HG02798 (cell line): Measurements from ENCODE around the gene ASPHD1.
"Not testable (repeated sequence)": the region's sequence is repeated elsewhere in the genome, so short reads cannot be mapped to it uniquely, and the experiment has no call there.

Experiments
- ATAC-seq: cut with Tn5 transposase; IDR thresholded peaks from one replicate; pipeline ENCODE4 v1.9.1; 2021; ENCODE audit warnings: mild to moderate bottlenecking; ENCODE audit not compliant: unreplicated experiment, poor library complexity

The ASPHD1 gene

DNA sequence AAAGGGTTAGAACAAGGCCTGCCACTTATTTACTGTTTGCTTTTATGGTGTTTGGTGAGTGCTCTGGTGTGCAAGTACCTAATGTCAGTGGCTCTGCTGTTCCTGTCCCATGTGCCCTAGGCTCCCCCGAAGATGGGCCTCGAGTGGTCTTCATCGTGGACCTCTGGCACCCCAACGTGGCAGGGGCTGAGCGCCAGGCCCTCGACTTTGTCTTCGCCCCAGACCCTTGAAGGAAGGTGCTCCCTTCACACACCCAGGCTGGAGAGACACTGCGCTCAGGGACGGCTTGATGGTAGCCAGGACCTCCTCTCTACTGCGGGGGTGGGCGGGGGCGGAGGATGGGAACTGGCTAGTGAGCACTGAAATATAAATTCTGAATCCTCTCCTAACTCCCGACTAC lies 5.4 kb downstream of the ASPHD1 start:
- no peak for ATAC-seq

DNA sequence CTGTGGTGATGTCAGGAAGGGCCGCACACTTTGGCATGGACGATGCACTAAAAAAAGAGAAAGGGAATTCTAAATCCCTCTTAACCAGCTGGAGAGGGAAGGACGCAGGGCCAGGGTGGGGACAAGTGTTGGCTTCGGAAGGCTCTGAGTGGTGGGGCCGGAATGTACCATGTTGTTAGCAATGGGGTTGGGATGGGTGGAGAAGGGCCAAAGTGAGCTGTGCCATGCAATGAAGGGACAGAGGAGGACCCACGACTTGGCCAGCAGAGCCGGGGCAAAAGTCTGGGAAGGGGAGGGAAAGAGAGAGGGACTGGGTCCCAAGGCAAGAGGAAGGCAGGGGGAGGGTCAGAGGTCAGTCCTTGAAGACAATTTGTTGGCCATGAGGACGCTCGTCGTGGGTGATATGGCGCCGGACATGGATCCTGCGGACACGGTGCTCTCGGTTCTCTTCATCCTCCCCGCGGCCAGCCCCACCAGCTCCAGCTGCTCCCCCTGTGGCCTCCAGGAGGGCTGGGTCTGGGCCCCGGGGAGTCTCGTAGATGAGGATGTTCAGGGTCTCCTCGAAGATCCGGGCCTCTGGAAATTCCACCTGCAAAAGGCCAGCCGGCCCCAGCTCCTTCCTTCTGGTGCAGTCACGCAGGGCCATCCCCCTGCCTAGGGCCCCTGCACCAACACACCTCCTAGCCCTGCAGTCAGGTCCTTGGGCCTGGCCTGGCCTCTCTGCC lies 6.4 kb downstream of the ASPHD1 start:
- ATAC-seq, result no peak

DNA sequence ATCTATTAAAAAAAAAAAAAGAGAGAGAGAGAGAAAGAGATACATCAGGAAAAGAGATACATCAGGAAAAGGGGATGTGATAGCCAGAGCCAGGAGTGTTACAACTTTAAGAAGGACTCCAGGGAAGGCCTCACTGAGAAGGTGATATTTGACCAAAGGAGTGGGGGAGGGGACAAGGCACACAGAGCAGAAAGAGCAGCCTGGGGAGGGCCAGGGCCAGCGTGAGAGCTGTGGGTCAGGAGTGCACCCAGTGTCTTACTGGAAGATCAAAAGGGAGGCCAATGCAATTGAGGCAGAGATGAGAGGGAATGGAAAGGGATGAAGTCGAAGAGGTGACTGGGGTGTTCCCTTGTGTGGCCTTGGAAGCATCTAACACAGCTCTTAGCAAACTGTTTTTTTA lies 7.7 kb downstream of the ASPHD1 start:
- no peak for ATAC-seq

DNA sequence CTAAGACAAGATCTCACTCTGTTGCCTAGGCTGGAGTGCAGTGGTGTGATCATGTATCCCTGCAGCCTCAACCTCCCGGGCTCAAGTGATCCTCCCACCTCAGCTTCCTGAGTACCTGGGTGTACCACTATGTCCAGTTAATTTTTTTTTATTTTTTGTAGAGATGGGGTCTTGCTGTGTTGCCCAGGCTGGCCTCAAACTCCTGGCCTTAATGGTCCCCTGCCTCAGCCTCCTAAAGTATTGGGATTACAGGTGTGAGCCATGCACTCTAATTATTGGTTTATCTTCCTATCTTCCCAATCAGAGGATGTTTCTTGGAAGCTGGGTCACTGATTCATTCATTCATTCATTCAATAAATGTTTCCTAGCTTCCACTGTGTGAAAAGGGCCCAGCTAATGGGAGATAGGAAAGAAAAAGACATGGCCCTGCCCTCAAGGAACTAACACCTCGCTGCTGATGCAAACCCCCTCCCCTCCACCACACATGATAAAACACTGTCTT lies 8.5 kb downstream of the ASPHD1 start:
- ATAC-seq, result no peak

- ATAC-seq, result no peak
Observed at GRCh38 chr16:29909391-29909790, 9.1 kb downstream of the ASPHD1 start.

- ATAC-seq, result not testable (repeated sequence)
Observed at GRCh38 chr16:29909851-29910250, 9.6 kb downstream of the ASPHD1 start.

DNA sequence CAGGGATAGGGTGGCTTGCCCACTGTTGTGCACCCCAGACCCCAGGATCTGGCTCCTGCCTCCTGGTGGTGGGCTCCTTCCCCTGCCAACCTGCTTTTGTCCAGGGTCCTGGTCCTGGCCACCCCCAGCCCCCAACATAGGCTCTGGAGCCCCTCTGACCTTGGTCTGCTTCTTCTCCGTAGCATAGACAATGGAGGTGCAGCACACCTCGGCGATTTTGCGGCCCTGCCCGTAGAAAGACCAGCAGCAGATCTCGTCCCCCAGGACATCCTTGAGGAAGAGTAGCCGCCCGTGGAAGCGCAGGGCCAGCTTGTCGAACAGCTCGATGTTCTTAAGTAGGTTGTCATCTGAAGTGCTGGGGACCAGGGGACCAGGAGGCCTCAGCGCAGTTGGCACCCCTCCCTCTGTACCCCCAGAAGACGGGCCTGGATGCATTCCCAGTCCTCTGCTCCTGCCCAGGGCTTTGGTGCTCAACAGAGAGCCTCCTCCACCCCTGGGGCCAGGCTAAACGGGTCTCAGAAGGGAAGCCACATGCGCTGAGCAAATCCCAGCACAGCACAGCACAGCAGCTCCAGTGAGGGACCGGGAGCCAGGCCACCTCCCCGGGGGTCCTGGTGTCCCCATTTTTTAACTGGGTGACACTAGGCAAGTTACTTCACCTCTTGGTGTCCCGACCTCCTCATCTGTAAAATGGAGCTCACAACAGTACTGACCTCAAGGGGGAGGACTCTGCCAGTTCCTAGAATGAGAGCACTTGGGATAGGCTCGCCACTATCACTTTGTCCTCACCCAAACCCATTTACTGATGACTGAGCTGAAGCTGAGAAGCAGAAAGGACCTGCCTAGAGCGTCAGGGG lies 10.8 kb downstream of the ASPHD1 start:
- ATAC-seq, result no peak

DNA sequence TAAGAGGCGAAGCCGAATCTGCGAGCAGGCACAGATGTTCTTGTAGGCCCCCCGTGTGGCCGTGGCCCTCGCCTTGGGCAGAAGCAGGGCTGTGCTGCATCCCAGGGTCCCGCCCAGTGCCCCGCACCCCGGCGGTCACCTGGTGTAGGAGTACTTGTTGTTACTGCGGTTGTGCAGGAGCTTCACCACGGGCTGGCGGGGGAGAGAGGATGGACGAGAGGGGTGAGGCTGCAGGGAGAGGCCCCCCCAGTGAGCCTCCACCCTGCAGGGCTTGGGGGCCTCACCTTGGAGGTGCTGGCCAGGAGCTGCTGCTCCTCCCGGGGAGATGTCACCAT lies 11.4 kb downstream of the ASPHD1 start:
- ATAC-seq, result no peak

DNA sequence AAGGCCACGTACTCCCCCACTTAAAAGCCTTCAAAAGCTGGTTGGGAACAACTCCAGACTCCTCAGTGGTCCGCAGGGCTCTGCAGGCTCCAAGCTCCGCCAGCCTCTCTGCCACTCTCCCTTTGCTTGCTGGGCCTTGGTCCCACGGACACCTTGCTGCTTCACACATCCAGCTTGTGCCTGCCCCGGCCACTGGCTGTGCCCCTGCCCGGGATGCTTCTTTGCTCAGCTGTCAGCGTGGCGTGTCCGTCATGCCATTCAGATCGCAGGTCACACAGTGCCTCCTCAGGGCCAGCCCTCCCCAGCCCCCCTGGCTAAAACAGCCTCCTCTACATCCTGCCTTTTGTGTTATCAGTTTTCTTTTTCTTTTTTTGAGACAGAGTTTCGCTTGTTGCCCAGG lies 11.8 kb downstream of the ASPHD1 start:
- no peak for ATAC-seq

GRCh38 chr16:29913514-29913913 lies 13.2 kb downstream of the ASPHD1 start:
- ATAC-seq, result no peak

DNA sequence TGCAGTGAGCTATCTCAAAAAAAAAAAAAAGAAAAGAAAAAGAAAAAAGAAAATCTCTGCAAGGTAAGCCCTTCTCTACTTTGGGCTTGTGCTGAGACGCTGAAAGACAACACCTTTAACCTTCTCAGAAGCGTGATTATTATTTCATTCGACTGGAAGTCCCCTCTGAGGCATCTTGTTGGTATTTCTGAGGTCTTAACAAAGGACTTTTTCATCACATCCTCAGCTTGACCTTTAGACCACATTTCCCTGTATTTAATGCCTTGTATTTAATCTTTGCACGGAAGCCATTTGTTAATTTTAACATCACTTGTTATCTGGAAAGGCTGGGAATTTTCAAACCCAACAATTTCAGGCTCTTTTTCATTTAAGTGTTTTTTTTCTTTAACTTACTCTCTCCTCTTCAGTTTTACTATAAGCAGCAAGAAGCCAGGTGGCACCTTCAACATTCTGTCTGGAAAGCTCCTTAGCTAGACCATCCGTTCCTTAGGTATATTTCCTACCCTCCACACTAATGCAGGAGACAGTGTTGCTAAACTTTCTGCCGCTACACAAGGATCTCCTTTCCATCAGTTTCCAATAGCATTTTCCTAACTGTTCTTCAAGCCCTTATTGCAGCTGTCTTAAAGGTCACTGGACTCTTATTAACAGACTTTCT lies 15.4 kb downstream of the ASPHD1 start:
- ATAC-seq, result no peak

GRCh38 chr16:29916979-29917378 lies 16.7 kb downstream of the ASPHD1 start:
- no peak for ATAC-seq

- no peak for ATAC-seq
Observed at GRCh38 chr16:29920288-29921033, 20.2 kb downstream of the ASPHD1 start.

GRCh38 chr16:29921034-29921385 lies 20.7 kb downstream of the ASPHD1 start:
- no peak for ATAC-seq

DNA sequence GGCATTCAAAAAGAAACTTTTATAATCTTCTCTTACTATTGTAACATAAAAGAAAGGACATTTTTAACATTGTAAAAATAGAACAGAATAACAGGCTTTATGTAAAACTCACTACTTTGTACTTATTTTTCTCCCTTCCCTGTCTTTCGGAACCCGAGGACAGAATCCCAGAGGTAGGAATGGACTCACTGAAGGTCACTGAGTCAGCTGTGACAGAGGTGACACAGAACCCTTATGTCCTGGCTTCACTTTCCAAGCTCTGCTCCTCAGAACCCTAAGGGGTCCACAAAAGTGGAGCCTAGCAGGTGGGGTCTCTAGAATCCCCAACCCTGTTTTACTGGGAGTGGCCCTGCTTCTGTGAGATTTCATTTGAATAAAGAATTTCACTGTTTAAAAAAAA lies 22.0 kb downstream of the ASPHD1 start:
- no peak for ATAC-seq

GRCh38 chr16:29922986-29923501 lies 22.8 kb downstream of the ASPHD1 start:
- ATAC-seq, result no peak

DNA sequence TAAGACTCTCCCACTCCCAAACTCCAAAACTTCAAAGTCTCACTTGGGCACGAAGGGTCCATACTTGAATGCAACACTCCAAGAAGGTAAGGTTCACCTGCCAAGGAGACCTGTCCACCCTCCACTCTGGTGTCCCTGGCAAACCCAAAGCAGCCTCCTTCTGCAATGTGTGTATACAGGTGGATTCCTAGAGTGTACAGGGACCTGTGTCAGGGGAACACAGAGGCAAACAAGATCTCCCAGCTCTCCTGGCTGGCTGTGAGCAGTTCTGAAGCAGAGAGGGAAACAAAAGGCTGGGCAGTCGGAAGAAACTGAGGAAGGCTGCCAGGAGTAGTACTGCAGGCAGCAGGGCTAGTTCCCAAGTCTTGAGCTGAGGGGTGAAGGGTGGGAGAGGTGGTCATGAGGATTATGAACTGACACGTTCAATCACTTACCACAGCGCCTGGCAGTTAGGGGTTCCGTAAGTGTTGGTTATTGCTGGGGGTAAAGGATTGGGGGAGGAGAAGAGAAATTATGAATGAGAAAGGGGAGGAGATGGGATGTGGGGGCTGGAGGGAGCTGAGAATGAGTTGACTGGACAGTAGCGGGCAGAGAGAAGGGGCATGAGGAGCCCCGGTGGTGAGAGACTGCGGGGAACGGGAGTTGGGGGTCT lies 24.9 kb downstream of the ASPHD1 start:
- ATAC-seq, result no peak

DNA sequence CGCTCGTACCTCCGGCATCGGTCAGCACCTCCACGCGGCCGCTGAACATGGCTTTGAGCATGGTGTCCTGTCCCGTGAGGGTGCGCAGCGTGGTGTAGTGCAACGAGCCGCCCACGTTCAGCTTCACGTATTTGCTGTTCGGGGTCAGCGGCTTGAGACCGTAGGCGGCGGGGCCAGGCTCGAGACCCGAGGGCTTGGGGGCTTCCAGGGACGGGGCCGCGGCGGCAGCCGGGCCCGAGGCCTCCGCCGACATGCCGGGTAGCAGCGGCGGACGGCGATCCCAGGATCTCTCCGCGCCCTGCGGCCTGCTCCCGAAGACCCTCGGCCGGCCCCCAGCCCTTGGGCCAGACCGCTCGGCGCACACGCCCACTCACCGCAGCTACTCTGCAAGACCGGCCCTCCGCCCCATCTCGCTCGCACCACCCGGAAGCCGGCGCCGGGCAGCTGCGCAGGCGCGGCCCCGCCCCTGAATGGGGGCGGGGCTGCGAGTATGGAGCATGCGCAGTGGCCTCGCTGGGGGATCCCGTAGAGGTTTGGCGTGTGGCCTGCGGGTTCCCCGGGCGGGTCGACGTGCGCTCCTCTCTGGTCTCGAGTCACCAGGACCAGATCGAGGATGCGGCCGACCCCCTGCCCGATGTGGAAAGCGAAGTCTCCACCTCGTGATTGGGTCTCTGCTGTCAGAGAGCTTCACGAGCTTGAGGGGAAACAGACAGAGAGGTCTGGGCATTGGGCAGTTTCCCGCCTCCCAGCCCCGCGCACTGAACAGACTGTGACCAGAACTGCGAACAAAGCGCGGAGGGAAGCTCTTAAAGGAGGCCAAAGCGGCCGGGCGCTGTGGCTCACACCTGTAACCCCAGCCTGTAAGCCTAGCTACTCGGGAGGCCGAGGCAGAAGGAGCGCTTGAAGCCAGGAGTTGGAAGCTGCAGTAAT lies 25.8 kb downstream of the ASPHD1 start, which contains the start of gene KCTD13:
TSS of gene KCTD13 (minus strand) at position 446 of the 930 bp plus-strand sequence. CDS start at position 253, 193 bp downstream.
- ATAC-seq, result peak; percentile 89

DNA sequence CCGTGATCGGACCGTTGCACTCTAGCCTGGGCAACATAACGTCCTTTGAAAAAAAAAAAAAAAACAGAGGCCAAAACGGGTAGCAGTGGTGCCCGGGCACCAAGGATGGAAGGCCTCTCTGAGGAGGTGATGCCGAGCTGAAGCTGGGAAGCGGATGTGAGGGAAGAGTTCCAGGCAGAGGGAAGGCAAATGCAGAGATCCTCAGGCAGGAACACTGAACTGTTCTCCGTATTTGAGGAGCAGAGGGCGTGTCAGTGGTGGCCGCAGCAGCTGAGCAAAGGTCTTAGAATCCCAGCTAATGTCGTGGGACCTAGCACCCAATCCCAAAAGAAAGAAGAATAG lies 26.4 kb downstream of the ASPHD1 start:
- ATAC-seq, result no peak
